ENCODE results near the gene SPECC1. TPM values are rescaled to one million over a fixed set of nuclear protein-coding genes. Genes with fewer than 3 reads are reported as not detected.
A peak's percentile ranks its signal among the peaks of the same experiment; 100 is the strongest.
"Not testable (repeated sequence)": the region's sequence is repeated elsewhere in the genome, so short reads cannot be mapped to it uniquely, and the experiment has no call there.

Gene SPECC1
- total RNA-seq, 2 experiments from 2014 or later: 13.7 to 17.4 TPM

- no peaks in the 10 kb centered on the region for H3K27me3 Mint-ChIP-seq (ENCODE audit: low read depth)
- no peaks in the 10 kb centered on the region for H3K36me3 Mint-ChIP-seq (ENCODE audit: low read depth)
- H3K9me3 Mint-ChIP-seq: no peaks in the 10 kb centered on the region
- intact Hi-C loops (cut with micrococcal nuclease): no loop called here
- no peaks in the 10 kb centered on the region for H3K4me1 Mint-ChIP-seq (ENCODE audit: low read depth)
- H3K27ac Mint-ChIP-seq: no peak overlapping the region
- CTCF ChIA-PET: interaction anchor here (0.9 to 1.4 kb wide), 2 partner anchors 10 to 11 kb away, joined by 3 to 4 read pairs; no protein-coding TSS in a partner anchor
- no peak for DNase-seq
- no peak overlapping the region for H3K4me3 Mint-ChIP-seq
Measured at GRCh38 chr17:20217677-20218076, 208.5 kb downstream of the SPECC1 start.

- CTCF ChIA-PET: interaction anchor here (0.9 to 1.4 kb wide), 2 partner anchors 9 to 10 kb away, joined by 3 to 4 read pairs; no protein-coding TSS in a partner anchor
- no peak for DNase-seq
- Mint-ChIP-seq H3K27me3 (ENCODE audit: low read depth) (no peaks in the 10 kb centered on the region), H3K36me3 (ENCODE audit: low read depth) (no peaks in the 10 kb centered on the region), H3K27ac (no peak overlapping the region), H3K4me3 (no peak overlapping the region), H3K4me1 (ENCODE audit: low read depth) (no peaks in the 10 kb centered on the region), H3K9me3 (no peaks in the 10 kb centered on the region)
- intact Hi-C loops (cut with micrococcal nuclease): no loop called here
Measured at GRCh38 chr17:20218272-20218671, 209.1 kb downstream of the SPECC1 start.

- intact Hi-C loops (cut with micrococcal nuclease): no loop called here
- CTCF ChIA-PET: interaction anchor here (0.8 to 2.3 kb wide), 3 partner anchors 9 to 102 kb away, joined by 3 to 10 read pairs (median 8); no protein-coding TSS in a partner anchor
- Mint-ChIP-seq H3K27ac (no peak overlapping the region), H3K9me3 (no peaks in the 10 kb centered on the region), H3K4me1 (ENCODE audit: low read depth) (peaks cover 18% of the 10 kb centered on the region), H3K36me3 (ENCODE audit: low read depth) (no peaks in the 10 kb centered on the region), H3K27me3 (ENCODE audit: low read depth) (no peaks in the 10 kb centered on the region), H3K4me3 (no peak overlapping the region)
- no peak for DNase-seq
Measured at GRCh38 chr17:20223808-20224328, 214.7 kb downstream of the SPECC1 start.

GRCh38 chr17:20224379-20224778 lies 215.2 kb downstream of the SPECC1 start:
- no peaks in the 10 kb centered on the region for H3K36me3 Mint-ChIP-seq (ENCODE audit: low read depth)
- no peak overlapping the region for H3K27ac Mint-ChIP-seq
- peaks cover 18% of the 10 kb centered on the region for H3K4me1 Mint-ChIP-seq (ENCODE audit: low read depth)
- intact Hi-C loops (cut with micrococcal nuclease): no loop called here
- H3K9me3 Mint-ChIP-seq: no peaks in the 10 kb centered on the region
- no peak overlapping the region for H3K4me3 Mint-ChIP-seq
- DNase-seq: no peak
- H3K27me3 Mint-ChIP-seq (ENCODE audit: low read depth): no peaks in the 10 kb centered on the region
- CTCF ChIA-PET: interaction anchor here (0.6 to 2.3 kb wide), 4 partner anchors 78 to 232 kb away, joined by 4 to 10 read pairs (median 6); no protein-coding TSS in a partner anchor

GRCh38 chr17:20225162-20226115 lies 216.3 kb downstream of the SPECC1 start:
- Mint-ChIP-seq H3K27ac (no peak overlapping the region), H3K27me3 (ENCODE audit: low read depth) (no peaks in the 10 kb centered on the region), H3K4me1 (ENCODE audit: low read depth) (peaks cover 18% of the 10 kb centered on the region), H3K36me3 (ENCODE audit: low read depth) (no peaks in the 10 kb centered on the region), H3K4me3 (no peak overlapping the region), H3K9me3 (no peaks in the 10 kb centered on the region)
- no peak for DNase-seq
- CTCF ChIA-PET: interaction anchor here (0.6 to 4.5 kb wide), 12 partner anchors 9 to 233 kb away, joined by 3 to 37 read pairs (median 12); no protein-coding TSS in a partner anchor
- intact Hi-C loops (cut with micrococcal nuclease): loop anchor here (1.0 to 2.0 kb wide), 4 partner anchors 51 to 233 kb away; no protein-coding TSS in a partner anchor

- Mint-ChIP-seq H3K36me3 (ENCODE audit: low read depth) (no peaks in the 10 kb centered on the region), H3K27me3 (ENCODE audit: low read depth) (no peaks in the 10 kb centered on the region), H3K4me1 (ENCODE audit: low read depth) (peaks cover 19% of the 10 kb centered on the region), H3K9me3 (no peaks in the 10 kb centered on the region), H3K27ac (no peak overlapping the region), H3K4me3 (no peak overlapping the region)
- CTCF ChIA-PET: interaction anchor here (0.8 to 4.5 kb wide), 20 partner anchors 8 to 234 kb away, joined by 3 to 37 read pairs (median 5); no protein-coding TSS in a partner anchor
- intact Hi-C loops (cut with micrococcal nuclease): loop anchor here (1.0 to 2.0 kb wide), 4 partner anchors 50 to 234 kb away; no protein-coding TSS in a partner anchor
- DNase-seq: peak; percentile 89
Measured at GRCh38 chr17:20226814-20227482, 217.8 kb downstream of the SPECC1 start.

- intact Hi-C loops (cut with micrococcal nuclease): loop anchor here (2.0 kb wide), 2 partner anchors 49 to 235 kb away; no protein-coding TSS in a partner anchor
Measured at GRCh38 chr17:20227720-20228370, 218.7 kb downstream of the SPECC1 start.

GRCh38 chr17:20228410-20228809 lies 219.3 kb downstream of the SPECC1 start:
- no peaks in the 10 kb centered on the region for H3K36me3 Mint-ChIP-seq (ENCODE audit: low read depth)
- intact Hi-C loops (cut with micrococcal nuclease): no loop called here
- H3K9me3 Mint-ChIP-seq: no peaks in the 10 kb centered on the region
- H3K27ac Mint-ChIP-seq: no peak overlapping the region
- peaks cover 28% of the 10 kb centered on the region for H3K4me1 Mint-ChIP-seq (ENCODE audit: low read depth)
- CTCF ChIA-PET: interaction anchor here (1.1 to 4.5 kb wide), 9 partner anchors 10 to 108 kb away, joined by 3 to 37 read pairs (median 19); no protein-coding TSS in a partner anchor
- no peaks in the 10 kb centered on the region for H3K27me3 Mint-ChIP-seq (ENCODE audit: low read depth)
- no peak for DNase-seq
- no peak overlapping the region for H3K4me3 Mint-ChIP-seq

More at GRCh38 chr17:20227720-20228370, 218.7 kb downstream of the SPECC1 start:
- CTCF ChIA-PET: interaction anchor here (0.8 to 4.5 kb wide), 18 partner anchors 9 to 235 kb away, joined by 3 to 37 read pairs (median 6); no protein-coding TSS in a partner anchor
- H3K4me1 Mint-ChIP-seq (ENCODE audit: low read depth): peaks cover 25% of the 10 kb centered on the region
- not testable (repeated sequence) for H3K27ac Mint-ChIP-seq; H3K27me3 Mint-ChIP-seq (ENCODE audit: low read depth); H3K4me3 Mint-ChIP-seq; DNase-seq; H3K9me3 Mint-ChIP-seq; H3K36me3 Mint-ChIP-seq (ENCODE audit: low read depth)

GRCh38 chr17:20228860-20229259 lies 219.7 kb downstream of the SPECC1 start:
- CTCF ChIA-PET: interaction anchor here (1.5 to 4.5 kb wide), 4 partner anchors 11 to 108 kb away, joined by 4 to 37 read pairs (median 22); no protein-coding TSS in a partner anchor

GRCh38 chr17:20230924-20231323 lies 221.8 kb downstream of the SPECC1 start:
- CTCF ChIA-PET: interaction anchor here (0.7 kb wide), 1 partner anchor 14 kb away, joined by 5 read pairs; no protein-coding TSS in a partner anchor
- Mint-ChIP-seq H3K4me3 (no peak overlapping the region), H3K27ac (no peak overlapping the region), H3K4me1 (ENCODE audit: low read depth) (peaks cover 52% of the 10 kb centered on the region), H3K9me3 (no peaks in the 10 kb centered on the region), H3K36me3 (ENCODE audit: low read depth) (no peaks in the 10 kb centered on the region), H3K27me3 (ENCODE audit: low read depth) (no peaks in the 10 kb centered on the region)
- DNase-seq: no peak
- intact Hi-C loops (cut with micrococcal nuclease): loop anchor here (5.0 kb wide), 1 partner anchor 74 kb away; no protein-coding TSS in a partner anchor

More at GRCh38 chr17:20228860-20229259, 219.7 kb downstream of the SPECC1 start:
- Mint-ChIP-seq H3K27me3 (ENCODE audit: low read depth) (no peaks in the 10 kb centered on the region), H3K4me3 (no peak overlapping the region), H3K27ac (no peak overlapping the region), H3K4me1 (ENCODE audit: low read depth) (peaks cover 32% of the 10 kb centered on the region), H3K9me3 (no peaks in the 10 kb centered on the region), H3K36me3 (ENCODE audit: low read depth) (no peaks in the 10 kb centered on the region)
- intact Hi-C loops (cut with micrococcal nuclease): no loop called here
- DNase-seq: no peak

GRCh38 chr17:20232611-20233010 lies 223.5 kb downstream of the SPECC1 start:
- CTCF ChIA-PET: interaction anchor here (0.6 to 1.8 kb wide), 5 partner anchors 9 to 116 kb away, joined by 3 to 7 read pairs (median 3); no protein-coding TSS in a partner anchor
- intact Hi-C loops (cut with micrococcal nuclease): loop anchor here (2.0 to 5.0 kb wide), 2 partner anchors 75 to 76 kb away; no protein-coding TSS in a partner anchor
- no peak for DNase-seq
- H3K27me3 Mint-ChIP-seq (ENCODE audit: low read depth): no peaks in the 10 kb centered on the region
- no peaks in the 10 kb centered on the region for H3K9me3 Mint-ChIP-seq
- no peak overlapping the region for H3K4me3 Mint-ChIP-seq
- peaks cover 47% of the 10 kb centered on the region for H3K4me1 Mint-ChIP-seq (ENCODE audit: low read depth)
- H3K27ac Mint-ChIP-seq: peak overlapping the region; percentile 10
- H3K36me3 Mint-ChIP-seq (ENCODE audit: low read depth): peaks cover 2% of the 10 kb centered on the region

Measured in activated naive CD4-positive, alpha-beta T cell treated with anti-CD3 and anti-CD28 coated beads for 36 hours (primary cell).